Loucy (cell line): ENCODE data around the gene HDAC11.

Source experiments
- H2AFZ ChIP-seq: fragments of 200-600 bp; sonication (generic); 2 replicates; pipeline ENCODE4 v1.6.0; 2016; ENCODE audit warnings: antibody characterized with exemption, mild to moderate bottlenecking, low read length, moderate library complexity
- H3F3A ChIP-seq: fragments of 200-600 bp; 2 replicates; pipeline ENCODE4 v1.6.0; 2016; ENCODE audit warnings: antibody characterized with exemption, low read depth, mild to moderate bottlenecking
- H3K27me3 ChIP-seq: fragments of 200-600 bp; sonication (generic); 2 replicates; pipeline ENCODE4 v1.6.1; 2014; ENCODE audit warnings: low read length, mild to moderate bottlenecking; ENCODE audit not compliant: insufficient read depth, poor library complexity, severe bottlenecking
- H3K36me3 ChIP-seq: fragments of 200-600 bp; sonication (generic); 2 replicates; pipeline ENCODE4 v1.6.1; 2016; ENCODE audit warnings: low read length; ENCODE audit not compliant: insufficient read depth
- H3K4me1 ChIP-seq: fragments of 200-600 bp; sonication (generic); 2 replicates; pipeline ENCODE4 v1.5.1; 2014; ENCODE audit warnings: low read length, mild to moderate bottlenecking; ENCODE audit not compliant: insufficient read depth, poor library complexity, severe bottlenecking
- H3K4me2 ChIP-seq: fragments of 200-600 bp; sonication (generic); 2 replicates; pipeline ENCODE4 v1.6.0; 2014; ENCODE audit warnings: antibody characterized with exemption, low read length, low read depth, mild to moderate bottlenecking; ENCODE audit not compliant: poor library complexity, severe bottlenecking
- H3K4me3 ChIP-seq: fragments of 200-600 bp; sonication (generic); 2 replicates; pipeline ENCODE4 v1.5.1; 2014; ENCODE audit warnings: low read length, mild to moderate bottlenecking, mixed read lengths; ENCODE audit not compliant: poor library complexity, severe bottlenecking
- H3K79me2 ChIP-seq: fragments of 200-600 bp; sonication (generic); 2 replicates; pipeline ENCODE4 v1.6.1; 2014; ENCODE audit warnings: low read length; ENCODE audit not compliant: insufficient read depth
- H3K9ac ChIP-seq: fragments of 200-600 bp; sonication (generic); 2 replicates; pipeline ENCODE4 v1.6.0; 2014; ENCODE audit warnings: mild to moderate bottlenecking, low read depth, low read length, moderate library complexity; ENCODE audit not compliant: poor library complexity, severe bottlenecking
- H3K9me2 ChIP-seq: fragments of 200-600 bp; sonication (generic); replicated peaks from 2 replicates; pipeline ENCODE4 v1.6.1; 2016; ENCODE audit warnings: low read depth, low read length, mixed read lengths
- H3K9me3 ChIP-seq: fragments of 200-600 bp; sonication (generic); 2 replicates; pipeline ENCODE4 v1.6.1; 2014; ENCODE audit warnings: mild to moderate bottlenecking, antibody characterized with exemption, low read length, low read depth; ENCODE audit not compliant: insufficient read depth
- H4K20me1 ChIP-seq: fragments of 200-600 bp; sonication (generic); 2 replicates; pipeline ENCODE4 v1.6.0; 2014; ENCODE audit warnings: antibody characterized with exemption, low read length, mild to moderate bottlenecking; ENCODE audit not compliant: insufficient read depth, poor library complexity, severe bottlenecking
- CTCF ChIP-seq: fragments of 200-600 bp; sonication (generic); conservative IDR thresholded peaks from 2 replicates; pipeline ENCODE4 v1.5.1; 2014; ENCODE audit warnings: mild to moderate bottlenecking, antibody characterized with exemption, low read length
- EZH2phosphoT487 ChIP-seq: fragments of 200-600 bp; IDR thresholded peaks from 2 replicates; pipeline ENCODE4 v1.6.1; 2018; ENCODE audit warnings: antibody characterized with exemption, mild to moderate bottlenecking, moderate library complexity, borderline replicate concordance

The HDAC11 gene

GRCh38 chr3:13491206-13491974, 11.3 kb downstream of the HDAC11 start:
- no peak overlapping the region for H2AFZ ChIP-seq
- H3K9ac ChIP-seq = no peak overlapping the region

GRCh38 chr3:13492048-13492447, 11.9 kb downstream of the HDAC11 start:
- Histone ChIP-seq H3K4me3 (no peak overlapping the region), H4K20me1 (no peaks in the 10 kb centered on the region), H3K9me2 (no peaks in the 10 kb centered on the region), H3K79me2 (no peaks in the 10 kb centered on the region), H3F3A (no peaks in the 10 kb centered on the region), H3K4me1 (peaks cover 12% of the 10 kb centered on the region), H3K4me2 (no peak overlapping the region), H2AFZ (no peak overlapping the region), H3K9me3 (no peaks in the 10 kb centered on the region), H3K9ac (no peak overlapping the region), H3K27me3 (no peaks in the 10 kb centered on the region), H3K36me3 (no peaks in the 10 kb centered on the region)
- TF ChIP-seq EZH2phosphoT487 (no peak), CTCF (no peak)

More at GRCh38 chr3:13491206-13491974, 11.3 kb downstream of the HDAC11 start:
- Histone ChIP-seq H4K20me1 (no peaks in the 10 kb centered on the region), H3K4me3 (no peak overlapping the region), H3K4me2 (no peak overlapping the region), H3F3A (no peaks in the 10 kb centered on the region), H3K36me3 (no peaks in the 10 kb centered on the region), H3K27me3 (no peaks in the 10 kb centered on the region), H3K4me1 (peaks cover 10% of the 10 kb centered on the region), H3K9me2 (no peaks in the 10 kb centered on the region), H3K9me3 (no peaks in the 10 kb centered on the region), H3K79me2 (no peaks in the 10 kb centered on the region)
- TF ChIP-seq EZH2phosphoT487 (no peak), CTCF (no peak)

GRCh38 chr3:13492976-13493866, 13.1 kb downstream of the HDAC11 start:
- Histone ChIP-seq H3K9ac (no peak overlapping the region), H3K79me2 (no peaks in the 10 kb centered on the region), H3K27me3 (no peaks in the 10 kb centered on the region), H3K4me2 (no peak overlapping the region), H3F3A (no peaks in the 10 kb centered on the region), H3K4me1 (peaks cover 4% of the 10 kb centered on the region), H3K36me3 (no peaks in the 10 kb centered on the region), H4K20me1 (no peaks in the 10 kb centered on the region), H3K4me3 (no peak overlapping the region), H3K9me3 (no peaks in the 10 kb centered on the region), H3K9me2 (no peaks in the 10 kb centered on the region), H2AFZ (no peak overlapping the region)
- TF ChIP-seq EZH2phosphoT487 = no peak
- TF ChIP-seq CTCF = no peak
